GM18502 (cell line): ENCODE measurements around the gene ESR2.
A peak's percentile ranks its signal among the peaks of the same experiment; 100 is the strongest.

Experiments used
- ATAC-seq: cut with Tn5 transposase; IDR thresholded peaks from one replicate; pipeline ENCODE4 v1.9.1; 2021; ENCODE audit warnings: mild to moderate bottlenecking; ENCODE audit not compliant: unreplicated experiment, poor library complexity

Gene ESR2

DNA sequence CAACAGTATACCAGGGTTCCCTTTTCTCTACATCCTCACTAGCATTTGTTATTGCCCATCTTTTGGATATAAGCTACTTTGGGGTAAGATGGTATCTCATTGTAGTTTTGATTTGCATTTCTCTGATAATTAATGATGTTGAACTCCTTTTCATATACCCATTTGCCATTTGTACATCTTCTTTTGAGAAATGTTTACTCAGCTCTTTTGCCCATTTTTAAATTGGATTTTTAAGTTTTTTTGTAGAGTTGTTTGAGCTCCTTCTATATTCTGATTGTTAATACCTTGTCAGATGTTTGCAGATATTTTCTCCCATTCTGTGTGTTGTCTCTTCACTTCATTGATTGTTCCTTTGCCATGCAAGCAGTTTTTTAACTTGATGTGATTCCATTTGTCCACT, 22.2 kb downstream of the ESR2 start:
- no peak for ATAC-seq

- no peak for ATAC-seq
These were observed 27.9 kb downstream of the ESR2 start for GRCh38 chr14:64266239-64266638.

DNA sequence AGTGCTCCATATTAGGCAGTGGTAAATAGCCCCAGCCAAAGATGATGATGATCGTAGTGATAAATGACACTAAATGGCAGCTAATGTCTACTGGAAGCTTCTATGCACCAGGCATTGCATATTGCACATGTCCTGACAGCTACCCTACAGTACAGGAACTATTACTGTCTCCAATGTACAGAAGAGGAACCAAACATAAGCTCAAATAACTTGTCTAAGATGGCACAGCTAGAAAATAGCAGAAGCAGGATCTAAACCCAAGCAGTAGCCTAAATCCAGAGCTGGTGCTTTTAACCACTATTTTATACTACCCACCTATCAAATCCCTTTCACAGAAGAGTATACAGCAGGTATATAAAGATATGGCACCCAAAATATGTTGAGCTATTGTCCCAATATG, 28.9 kb downstream of the ESR2 start:
- no peak for ATAC-seq

- no peak for ATAC-seq
These were observed 33.8 kb downstream of the ESR2 start for GRCh38 chr14:64260418-64260817.

DNA sequence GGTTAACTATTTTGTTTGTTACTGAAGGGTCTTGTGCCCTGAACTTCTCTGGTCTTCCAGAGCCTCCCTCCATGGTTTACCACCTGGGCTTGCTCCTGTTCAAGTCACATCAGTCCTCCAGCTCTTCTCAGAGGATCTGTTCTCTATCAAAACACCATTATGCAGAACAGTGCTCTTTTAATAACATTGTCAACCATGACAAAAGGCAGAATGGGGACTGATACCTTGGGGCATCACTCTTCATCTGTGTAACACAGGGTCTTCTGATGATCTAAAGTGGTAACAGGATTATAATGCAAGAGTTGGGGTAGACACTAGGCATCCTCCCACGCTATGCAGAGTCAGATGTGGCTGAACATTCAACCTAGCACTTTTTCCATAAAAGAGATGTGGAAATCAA, 38.4 kb downstream of the ESR2 start:
- ATAC-seq = no peak

GRCh38 chr14:64253672-64254071, 40.5 kb downstream of the ESR2 start:
- ATAC-seq = no peak

DNA sequence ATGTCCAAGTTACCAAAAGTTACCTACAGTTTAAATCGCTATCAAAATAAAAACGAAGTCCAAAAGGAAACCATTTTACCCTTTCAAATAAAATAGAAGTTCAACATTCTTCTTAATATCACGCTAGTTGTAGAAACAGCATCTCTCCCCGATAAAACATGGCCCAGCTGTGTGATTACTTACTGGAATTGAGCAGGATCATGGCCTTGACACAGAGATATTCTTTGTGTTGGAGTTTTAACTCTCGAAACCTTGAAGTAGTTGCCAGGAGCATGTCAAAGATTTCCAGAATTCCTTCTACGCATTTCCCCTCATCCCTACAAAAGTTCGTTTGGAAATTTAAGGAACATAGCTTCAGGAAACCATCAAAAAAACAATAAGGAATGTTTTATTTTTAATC, 44.8 kb downstream of the ESR2 start:
- no peak for ATAC-seq

DNA sequence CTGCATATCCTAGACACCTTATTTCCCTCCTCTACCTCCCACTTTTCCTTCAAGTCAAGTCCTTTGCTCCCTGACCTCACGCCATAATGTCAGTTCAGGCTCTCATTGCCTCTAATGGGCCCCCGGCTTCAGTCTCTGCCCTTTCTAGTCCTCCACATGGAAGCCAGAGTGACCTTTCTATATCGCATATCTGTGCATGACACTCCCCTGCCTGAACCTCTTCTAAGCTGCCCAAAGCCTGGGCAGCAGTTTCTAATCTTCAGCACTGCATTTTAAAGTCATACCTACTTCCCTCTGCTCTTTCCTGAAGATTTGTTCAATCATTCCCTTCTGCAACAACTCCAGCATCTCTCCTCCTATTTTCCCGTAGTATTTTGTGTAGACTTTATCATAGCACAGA, 45.5 kb downstream of the ESR2 start:
- ATAC-seq = no peak

DNA sequence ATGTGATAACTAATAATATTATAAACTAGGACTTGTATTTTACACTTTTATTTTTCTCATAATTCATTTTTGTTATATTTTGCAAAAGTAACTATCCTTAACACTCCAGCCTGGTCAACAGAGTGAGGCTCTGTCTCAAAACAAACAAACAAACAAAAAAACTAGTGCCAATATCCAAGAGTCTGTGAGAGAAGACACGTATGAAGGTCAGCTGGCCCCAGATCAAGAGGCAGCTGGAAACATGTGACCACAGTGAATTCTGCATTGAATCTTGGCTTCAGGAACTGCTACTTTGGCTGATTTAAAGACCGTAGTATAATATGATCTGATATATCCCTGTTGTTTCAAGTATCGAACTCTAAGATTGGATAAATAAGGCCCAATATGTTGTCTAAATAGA, 47.0 kb downstream of the ESR2 start:
- ATAC-seq = no peak

GRCh38 chr14:64246688-64247087, 47.5 kb downstream of the ESR2 start:
- ATAC-seq = no peak

DNA sequence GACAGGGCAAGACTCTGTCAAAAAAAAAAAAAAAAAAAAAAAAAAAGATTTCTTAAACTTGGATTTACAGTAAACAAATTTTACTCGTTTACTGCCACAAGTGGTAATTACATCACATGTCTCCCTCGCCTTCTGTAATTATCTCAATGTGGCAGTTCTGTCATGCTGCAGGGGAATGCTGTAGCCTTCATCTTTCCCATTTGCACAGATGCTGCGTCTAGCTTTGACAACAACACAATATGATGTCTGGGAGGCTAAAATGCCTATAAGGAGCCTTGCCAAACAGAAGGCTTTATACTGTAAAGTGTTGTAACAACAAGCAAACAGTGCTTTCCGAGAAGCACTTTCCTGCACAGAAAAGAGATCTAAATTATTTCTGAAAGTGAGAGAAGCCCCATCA, 48.7 kb downstream of the ESR2 start:
- ATAC-seq = no peak

DNA sequence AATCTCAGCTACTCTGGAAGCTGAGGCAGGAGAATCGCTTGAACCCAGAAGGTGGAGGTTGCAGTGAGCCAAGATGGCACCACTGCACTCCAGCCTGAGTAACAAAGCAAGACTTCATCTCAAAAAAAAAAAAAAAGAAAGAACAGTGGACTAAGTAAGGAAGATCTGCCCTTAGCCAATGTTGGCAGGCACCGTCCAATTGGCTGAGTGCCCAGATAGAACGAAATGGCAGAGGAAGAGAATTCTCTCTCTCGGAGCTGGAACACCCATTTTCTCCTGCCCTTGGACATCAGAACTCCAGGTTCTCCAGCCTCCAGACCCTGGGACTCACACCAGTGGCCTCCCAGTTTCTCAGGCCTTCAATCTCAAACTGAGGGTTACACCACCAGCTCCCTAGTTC, 49.9 kb downstream of the ESR2 start:
- ATAC-seq = no peak

DNA sequence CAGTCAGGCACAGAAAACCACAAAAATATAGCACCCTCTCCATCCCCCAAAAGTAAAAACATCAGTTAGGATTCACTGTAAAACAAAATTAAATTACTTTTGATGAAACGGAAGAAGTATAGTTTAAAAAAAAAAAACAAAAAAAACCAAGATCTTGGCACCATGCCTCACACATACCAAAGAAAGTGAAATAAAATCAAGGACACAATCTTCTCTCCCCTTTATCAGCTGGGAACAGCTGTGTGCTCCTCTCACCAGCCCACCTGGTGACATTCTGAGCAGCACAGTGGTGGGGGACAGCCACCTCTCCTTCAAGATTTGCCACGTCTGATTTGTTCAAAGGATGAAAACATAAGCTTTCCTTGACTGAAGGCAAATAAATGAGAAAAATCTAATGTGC, 55.5 kb downstream of the ESR2 start:
- ATAC-seq = no peak

DNA sequence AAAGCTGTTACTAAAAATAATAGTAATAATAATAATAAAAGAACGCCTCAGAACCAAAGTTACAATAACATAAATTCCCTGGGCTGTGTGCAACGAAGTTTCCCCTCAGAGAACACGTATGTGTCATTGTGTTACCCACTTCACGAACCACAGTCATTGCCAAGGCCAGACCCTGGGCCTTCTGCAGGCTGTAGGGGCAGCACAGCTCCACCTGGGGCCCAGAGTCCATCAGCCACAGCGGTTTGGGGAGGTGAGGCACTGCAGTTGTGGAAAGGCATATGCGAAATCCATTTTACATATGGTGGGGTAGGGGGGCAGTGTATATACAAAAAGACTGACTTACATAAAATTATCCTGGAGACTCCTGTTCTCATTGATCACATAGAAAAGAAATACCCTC, 56.1 kb downstream of the ESR2 start:
- no peak for ATAC-seq

GRCh38 chr14:64235652-64236640, 58.2 kb downstream of the ESR2 start:
- ATAC-seq = peak; percentile 74

- ATAC-seq = no peak
These were observed 59.1 kb downstream of the ESR2 start for GRCh38 chr14:64234877-64235651.

DNA sequence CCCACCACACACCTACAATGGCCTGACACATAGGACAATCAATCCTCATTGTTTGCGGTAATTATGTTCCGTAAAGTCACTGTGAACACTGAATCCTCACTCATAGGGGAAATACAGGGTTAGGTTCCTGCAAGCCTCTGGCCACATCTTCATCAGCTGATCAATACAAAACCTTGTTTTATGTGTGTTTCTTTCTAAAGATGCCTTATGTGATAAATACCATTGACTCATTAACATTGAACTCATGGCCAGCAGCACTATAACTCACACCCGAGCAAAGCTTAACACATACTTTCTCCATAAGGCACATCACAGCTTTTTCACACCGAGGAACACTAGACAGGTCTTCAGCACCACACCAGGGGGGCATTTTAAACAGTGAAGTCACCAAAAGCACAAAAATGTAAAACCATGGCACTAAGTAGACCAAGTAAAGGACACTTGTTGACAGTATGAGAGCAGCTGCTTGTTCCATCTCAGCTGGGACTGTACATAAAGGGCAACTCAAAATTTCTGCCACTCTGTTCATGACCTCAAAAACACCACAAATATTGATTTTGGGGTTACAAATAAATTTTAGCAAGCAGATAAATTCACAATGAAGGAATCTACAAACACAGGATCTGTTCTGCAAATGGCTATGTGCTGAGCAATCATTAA, 60.5 kb downstream of the ESR2 start:
- ATAC-seq = no peak

- no peak for ATAC-seq
These were observed 61.2 kb downstream of the ESR2 start for GRCh38 chr14:64232944-64233343.

- ATAC-seq = peak; percentile 42
These were observed 61.9 kb downstream of the ESR2 start for GRCh38 chr14:64232095-64232838.

- ATAC-seq = no peak
These were observed 64.7 kb downstream of the ESR2 start for GRCh38 chr14:64229489-64229888.
